NCI-H146 (cell line): ENCODE results near the gene RAE1.
"Not testable (repeated sequence)": the region's sequence is repeated elsewhere in the genome, so short reads cannot be mapped to it uniquely, and the experiment has no call there.

ENCODE experiments used
- DNase-seq: peaks from one replicate; lab custom pipeline; 2025; lab: John Stamatoyannopoulos, UW

RAE1 gene

GRCh38 chr20:57415771-57416170 lies 64.7 kb downstream of the RAE1 start:
- DNase-seq: no peak

DNA sequence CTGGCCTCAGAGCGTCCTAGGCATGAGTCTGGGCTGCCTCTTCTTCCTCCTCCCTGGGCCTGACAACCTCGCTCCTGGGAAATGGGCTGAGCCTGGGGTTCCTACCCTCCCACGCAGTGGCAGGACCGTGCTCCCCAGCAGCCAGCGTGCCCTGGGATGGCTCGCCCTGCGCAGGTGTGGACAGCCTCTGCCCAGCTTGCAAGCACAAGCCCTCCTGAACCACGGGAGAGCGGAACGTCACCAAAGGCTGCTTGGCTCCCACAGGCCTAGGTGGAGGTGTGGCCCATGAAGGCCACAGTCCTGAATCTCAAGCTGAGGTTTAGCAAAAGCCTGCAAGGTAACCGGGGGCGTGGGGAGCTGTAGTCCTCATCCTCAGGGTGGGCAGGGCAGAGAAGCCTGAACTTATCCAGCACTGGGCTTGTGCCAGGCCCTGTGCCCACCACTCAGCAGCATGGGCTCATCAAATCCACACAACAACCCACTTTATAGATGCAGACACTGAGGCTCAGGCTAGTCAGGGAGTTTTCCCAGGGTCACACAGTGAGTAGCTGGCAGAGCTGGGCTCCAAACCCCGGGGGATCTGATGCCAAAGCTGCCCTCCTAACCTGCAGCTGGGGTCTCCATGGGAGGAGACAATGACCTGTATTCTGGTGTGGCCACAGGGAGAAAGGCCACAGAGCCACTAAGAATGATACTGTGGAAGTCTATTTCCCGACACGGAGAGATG lies 65.4 kb downstream of the RAE1 start:
- DNase-seq: no peak

DNA sequence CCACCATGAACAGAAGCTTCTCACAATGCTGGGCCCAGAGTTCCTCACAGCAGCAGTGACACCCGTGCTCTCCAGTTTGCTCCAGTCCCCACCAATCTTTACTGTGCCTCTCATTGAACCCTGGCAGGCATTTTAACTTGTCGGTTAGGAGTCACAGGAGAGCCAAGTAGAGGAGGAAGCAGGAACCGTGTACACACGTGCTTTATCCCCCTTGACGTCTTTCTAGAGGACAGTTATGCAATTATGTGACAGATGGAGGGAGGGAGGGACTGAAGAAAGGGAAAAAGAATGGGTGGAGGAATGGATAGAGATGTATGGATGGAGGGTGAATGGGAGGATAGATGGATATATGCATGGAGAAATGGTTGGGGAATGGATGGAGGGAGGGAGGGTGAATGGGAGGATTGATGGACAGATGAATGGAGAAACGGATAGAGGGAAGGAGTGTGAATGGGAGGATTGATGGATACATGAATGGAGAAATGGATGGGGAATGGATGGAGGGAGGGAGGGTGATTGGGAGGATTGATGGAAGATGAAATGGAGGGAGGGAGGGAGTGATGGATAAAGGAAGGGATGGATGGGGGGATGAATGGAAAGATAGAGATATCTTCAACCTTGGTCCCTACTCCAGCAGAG lies 66.1 kb downstream of the RAE1 start:
- no peak for DNase-seq

- no peak for DNase-seq
Observed at GRCh38 chr20:57417830-57418780, 67.0 kb downstream of the RAE1 start.

DNA sequence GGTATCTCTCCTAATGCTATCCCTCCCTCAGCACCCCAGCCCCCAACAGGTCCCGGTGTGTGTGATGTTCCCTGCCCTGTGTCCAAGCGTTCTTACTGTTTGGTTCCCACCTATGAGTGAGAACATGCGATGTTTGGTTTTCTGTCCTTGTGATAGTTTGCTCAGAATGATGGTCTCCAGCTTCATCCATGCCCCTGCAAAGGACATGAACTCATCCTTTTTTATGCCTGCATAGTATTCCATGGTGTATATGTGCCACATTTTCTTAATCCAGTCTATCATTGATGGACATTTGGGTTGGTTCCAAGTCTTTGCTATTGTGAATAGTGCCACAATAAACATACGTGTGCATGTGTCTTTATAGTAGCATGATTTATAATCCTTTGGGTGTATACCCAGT lies 68.4 kb downstream of the RAE1 start:
- DNase-seq: not testable (repeated sequence)

GRCh38 chr20:57420571-57421252 lies 69.7 kb downstream of the RAE1 start:
- no peak for DNase-seq

DNA sequence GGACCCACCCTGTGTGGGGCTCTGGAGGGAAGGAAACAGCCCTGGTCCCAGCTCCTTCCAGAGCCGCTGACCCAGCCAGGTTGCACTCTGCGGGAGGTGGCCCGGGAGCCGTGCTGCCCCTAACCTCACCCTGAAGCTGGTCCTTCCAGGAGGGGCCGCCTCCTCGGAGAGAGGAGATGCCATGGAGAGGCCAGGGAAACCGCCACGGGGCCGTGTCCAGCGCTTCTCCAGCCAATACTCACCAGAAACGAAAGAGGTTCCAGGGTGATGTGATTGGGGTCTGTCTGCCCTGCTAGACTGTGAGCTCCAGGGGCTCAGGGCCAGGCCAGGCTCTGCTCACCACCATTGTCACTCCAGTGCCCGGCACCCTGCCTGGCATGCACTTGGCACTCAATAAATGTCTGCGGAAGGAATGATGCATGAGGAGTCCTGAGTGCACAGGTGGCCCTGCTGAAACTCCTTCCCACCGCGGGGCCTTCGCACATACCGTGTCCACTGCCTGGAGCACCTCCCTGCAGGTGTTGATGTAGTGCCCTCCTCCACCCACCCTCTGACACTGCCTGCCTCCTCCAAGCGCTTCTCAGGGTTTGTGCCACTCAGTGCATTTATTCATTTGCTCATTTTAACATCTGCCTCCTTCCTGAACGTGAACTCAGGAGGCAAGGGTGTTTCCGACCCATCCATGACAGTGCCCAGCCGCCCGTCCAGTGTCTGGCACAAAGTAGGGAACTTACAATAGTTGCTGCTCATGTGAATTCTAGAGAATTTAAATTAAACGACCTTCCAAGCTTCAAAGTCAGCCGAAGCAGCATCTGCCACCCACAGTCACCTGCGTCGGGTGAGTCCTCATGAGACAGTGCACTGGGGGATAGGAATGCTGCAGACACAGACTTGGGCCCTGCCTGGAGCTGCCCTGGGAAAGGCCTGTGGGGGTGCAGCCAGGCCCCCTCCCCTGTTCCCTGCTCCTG lies 70.5 kb downstream of the RAE1 start:
- DNase-seq: no peak

GRCh38 chr20:57422254-57422653 lies 71.2 kb downstream of the RAE1 start:
- DNase-seq: no peak

- DNase-seq: peak; percentile 78
Observed at GRCh38 chr20:57425150-57426013, 74.3 kb downstream of the RAE1 start.

GRCh38 chr20:57426271-57426689 lies 75.2 kb downstream of the RAE1 start:
- DNase-seq: peak; percentile 86

GRCh38 chr20:57426831-57427230 lies 75.8 kb downstream of the RAE1 start:
- no peak for DNase-seq

- DNase-seq: no peak
Observed at GRCh38 chr20:57428324-57429158, 77.5 kb downstream of the RAE1 start.
